Mucosa of gallbladder (tissue), 1 donor: ENCODE data around the gene DYNLRB1. TPM values are rescaled to one million over a fixed set of nuclear protein-coding genes. Genes with fewer than 3 reads are reported as not detected.

Experiments
- DNase-seq: peaks from one replicate; pipeline ENCODE4 v3.0.0-alpha.2; 2020; ENCODE audit warnings: low spot score
- total RNA-seq: library from RNA; stranded (reverse); gene quantifications from one replicate; pipeline ENCODE4 v1.2.1, GENCODE V29; 2021
- donor health status: DM: no; HTN: no; CAD: no.

DYNLRB1 gene
- total RNA-seq, 1 donor from 2014 or later, result 143 TPM

DNA sequence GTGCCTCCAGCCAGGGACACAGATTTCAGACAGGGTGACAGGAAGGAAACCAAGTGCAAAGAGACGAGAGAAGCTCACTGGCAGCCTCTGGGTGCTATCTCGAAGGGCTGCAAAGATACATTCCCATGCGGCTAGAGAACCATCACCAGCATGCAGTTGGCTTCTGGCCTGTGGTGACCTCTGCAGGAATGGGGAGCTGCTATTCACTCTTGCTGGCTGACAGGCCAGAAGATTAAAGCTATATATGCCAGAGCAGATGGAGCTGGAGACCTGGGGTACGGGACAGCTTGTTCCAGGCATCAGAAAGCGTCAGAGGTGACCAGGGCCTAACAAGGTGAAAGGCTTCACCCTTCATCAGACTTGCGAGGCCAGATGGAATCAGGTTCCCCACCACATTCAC lies 62.3 kb downstream of the DYNLRB1 start:
- DNase-seq, result no peak

DNA sequence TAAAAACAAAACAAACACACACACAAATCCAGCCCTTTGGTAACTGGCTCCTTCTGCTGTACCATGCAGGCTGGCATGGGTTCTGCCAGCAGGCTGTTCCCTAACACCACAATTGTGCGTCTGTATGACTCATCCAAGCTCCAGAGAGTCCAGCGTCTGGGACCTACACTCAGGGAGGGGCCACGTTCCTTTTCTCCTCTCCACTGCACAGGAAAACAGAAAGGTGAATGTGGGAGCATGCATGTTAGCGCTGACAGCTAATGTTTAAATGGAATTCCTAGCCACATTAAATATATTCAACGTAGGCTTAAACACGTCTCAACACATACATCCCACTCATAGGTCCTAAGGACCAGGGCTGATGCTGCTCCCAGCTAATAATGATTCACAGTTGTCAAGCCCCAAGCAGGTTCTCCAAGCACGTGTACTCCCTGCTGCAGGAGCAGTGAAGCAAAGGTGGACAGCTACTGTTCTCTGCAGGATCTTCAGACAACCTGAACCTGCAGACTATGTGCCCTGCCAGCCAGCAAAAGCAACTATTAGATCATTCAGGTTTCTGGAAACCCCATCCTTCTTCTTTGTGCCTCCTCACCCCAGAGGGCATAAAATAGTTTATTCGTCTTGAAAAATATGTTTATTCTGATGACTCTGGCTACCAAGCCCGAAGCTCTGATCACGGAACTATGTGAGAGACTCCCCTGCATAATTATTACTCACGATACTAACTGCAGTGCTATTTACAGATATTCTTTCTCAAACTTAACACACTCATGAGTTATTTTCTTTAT lies 63.2 kb downstream of the DYNLRB1 start:
- DNase-seq, result peak; percentile 69

DNA sequence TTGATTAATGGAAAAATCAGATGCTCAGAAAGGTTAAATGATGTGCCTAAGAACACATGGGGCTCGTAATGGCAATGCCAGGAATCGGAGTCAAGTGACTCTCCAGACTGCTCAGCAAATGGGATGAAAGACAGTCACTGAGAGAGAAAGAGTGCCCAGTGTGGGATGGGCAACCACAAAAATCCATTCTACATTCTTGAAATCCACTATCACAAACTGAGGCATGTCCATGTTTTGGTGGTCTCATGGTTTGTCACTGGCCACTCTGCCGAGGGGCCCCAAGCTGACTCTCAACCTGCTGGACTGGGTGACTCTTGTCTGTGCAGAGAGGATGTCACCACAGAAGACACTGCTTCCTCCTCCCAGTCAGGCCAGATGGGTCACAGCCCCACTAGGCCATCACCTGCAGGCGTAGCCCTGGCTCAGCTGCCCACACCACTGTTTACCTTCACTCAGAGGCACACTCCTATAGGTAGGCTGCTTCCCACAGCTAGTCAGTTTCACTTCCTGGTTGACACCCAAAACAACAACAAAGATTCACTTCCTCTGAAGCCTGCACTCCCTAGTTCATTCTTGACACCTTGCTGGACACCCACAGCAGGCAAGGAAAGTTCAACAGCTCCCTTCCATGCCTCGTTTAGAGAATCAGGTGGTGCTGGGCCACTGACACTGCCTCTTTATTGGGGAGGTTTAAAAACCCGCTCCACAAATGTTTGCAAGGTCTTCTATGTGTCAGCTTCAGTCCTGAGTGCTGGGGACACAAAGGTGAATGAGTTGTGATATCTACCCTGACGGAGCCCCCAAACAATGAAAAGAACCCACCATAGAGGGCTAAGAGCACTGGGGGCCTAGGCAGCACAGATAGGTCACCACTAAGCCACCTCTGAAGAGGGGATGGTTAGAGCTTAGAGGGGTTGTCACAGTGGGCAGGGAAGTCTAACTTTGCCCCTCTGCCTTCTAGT lies 64.0 kb downstream of the DYNLRB1 start:
- no peak for DNase-seq

DNA sequence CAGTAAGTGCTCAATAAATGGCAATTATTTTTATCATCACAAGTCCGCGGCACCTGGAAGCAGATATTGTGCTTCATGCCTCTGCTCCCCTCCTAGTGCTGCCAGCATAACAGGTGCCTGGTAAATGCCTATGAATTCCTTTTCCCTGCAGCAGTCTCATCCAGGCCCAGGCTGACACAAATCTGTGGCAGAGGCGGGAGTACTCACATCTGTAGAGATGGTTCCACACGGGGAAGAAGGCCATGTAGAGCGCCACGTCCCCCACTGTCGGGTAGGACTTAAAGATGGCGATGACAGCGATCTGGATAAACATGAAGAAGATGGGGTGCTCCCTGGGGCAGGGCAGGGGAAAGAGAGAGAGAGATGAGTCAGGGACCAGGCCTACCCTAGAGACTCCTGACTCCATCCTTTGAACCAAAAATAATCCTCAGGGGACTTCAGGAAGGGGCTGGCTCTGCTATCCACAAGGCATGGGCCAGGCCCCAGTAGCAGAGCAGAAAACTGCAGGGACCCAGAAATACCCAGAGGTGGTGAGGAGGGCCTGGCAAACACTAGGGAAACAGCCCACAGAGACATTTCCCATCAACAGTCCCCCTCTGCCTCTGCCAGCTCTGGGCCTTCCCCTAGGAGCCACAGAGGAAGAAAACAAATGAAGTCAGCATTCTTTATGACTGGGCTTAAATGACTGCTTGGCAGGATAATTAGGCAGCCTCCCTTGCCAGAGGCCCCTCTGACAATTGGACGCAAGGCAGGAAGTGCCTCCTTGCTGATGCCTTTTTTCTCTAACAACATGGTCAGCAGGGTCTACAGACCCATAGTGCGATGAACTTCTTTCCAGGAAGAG lies 65.3 kb downstream of the DYNLRB1 start:
- DNase-seq, result no peak

DNA sequence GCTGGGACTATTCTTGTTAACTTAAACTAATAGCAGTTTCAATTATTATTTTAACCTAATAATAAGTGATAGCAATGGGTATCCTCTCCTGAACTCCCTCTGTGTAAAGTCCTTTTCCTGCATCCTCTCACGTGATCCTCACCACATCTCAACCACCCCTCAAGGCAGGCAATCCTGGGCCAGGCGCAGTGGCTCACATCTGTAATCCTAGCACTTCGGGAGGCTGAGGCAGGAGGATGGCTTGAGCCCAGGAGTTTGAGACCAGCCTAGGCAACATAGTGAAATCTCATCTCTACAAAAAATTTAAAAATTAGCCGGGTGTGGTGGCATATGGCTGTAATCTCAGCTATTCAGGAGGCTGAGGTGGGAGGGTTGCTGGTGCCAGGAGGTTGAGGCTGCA lies 66.0 kb downstream of the DYNLRB1 start:
- DNase-seq, result no peak

DNA sequence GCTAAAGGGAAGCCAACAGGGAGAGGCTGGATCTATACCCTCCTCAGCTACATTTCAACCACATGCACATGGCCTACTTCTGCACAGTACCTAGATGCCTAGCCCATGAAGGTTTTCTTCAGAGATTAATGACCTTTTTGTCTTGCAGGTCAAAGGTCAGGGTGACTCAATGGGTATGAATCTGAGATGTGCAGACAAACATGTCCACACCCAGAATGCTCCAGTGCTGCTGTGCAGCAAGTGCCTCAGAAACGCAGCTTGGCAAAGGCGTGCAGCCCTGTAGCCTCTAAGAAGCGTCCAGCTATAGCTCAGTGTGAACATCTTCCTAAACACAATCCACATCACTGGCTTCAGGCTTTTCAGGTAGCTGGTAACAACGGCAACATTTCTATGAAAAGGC lies 66.7 kb downstream of the DYNLRB1 start:
- DNase-seq, result no peak

DNA sequence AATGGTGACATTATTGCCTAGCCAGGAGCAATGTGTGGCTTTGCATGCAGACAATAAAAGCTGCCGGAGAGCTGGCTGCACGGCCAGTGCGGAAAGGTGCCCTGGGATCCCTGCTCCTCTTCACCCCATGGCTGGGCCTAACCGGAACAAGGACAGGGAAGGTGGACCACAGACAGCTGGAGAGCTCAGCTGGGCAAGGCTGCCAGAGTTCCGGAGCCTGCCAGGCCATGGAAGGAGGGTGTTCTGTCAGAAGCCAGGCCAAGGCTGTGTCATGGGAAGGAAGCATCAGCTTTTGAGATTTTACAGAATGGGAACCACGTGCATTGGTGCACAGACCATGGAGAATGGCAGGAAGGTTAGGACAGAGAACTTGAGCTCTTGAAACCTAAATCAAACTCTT lies 67.3 kb downstream of the DYNLRB1 start:
- DNase-seq, result no peak

DNA sequence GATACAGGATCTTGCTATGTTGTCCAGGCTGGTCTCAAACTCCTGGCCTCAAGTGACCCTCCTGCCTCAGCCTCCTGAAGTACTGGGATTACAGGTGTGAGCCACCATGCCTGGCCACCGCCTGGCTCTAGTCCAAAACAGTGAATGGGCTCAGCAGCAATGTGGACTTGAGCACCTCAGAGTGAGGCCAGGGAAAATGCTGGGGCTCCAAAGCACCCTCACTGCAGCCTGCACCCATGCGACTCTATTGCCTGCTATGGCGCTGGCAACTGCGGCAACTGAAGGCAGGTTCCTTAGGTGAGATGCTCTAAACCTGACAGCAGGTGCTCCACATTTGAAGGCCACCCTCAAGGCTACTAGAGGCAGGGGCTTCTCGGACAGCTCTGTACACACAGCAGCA lies 68.8 kb downstream of the DYNLRB1 start:
- DNase-seq, result no peak

DNA sequence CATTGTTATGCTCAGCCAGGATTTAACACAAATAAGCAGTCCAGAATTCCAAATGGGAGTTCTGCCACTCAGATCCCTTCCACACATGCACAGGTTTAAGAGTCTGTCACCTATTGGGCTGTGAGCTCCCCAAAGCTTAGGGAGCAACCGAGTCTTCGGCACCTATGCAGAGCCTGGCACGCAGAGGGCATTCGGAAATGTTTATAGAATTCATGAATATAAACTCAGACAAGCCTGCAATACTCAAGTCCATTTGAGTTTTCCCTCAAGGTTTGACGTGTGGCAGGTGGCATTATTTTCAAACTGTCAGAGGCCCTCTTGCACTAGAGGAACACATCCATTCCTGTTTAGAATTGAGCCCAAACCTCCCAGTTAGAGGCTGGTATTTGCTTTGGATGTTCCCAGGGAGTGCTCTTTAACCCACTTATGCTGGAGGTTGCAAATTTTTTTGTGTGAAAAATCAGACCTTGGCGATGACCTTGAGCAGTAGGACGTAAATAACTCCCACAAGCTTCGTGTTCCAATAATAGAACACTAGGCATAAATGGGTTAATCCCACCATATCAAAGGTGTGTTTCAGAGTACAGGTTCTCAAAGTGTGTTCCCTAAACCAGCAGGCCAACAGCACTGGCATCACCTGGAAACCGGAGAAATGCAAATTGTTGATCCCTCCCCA lies 70.4 kb downstream of the DYNLRB1 start:
- no peak for DNase-seq

Other genes with a start within 250 kb of the DYNLRB1 start
- gene AHCY, start 213.1 kb upstream of the DYNLRB1 start, total RNA-seq, result 70.9 TPM
- 46.2 TPM for gene ITCH, start 153.1 kb upstream of the DYNLRB1 start, total RNA-seq
- 94.4 TPM for gene MAP1LC3A, start 42.3 kb downstream of the DYNLRB1 start, total RNA-seq
- gene PIGU, start 160.7 kb downstream of the DYNLRB1 start, total RNA-seq, result 19.1 TPM
- 59.1 TPM for gene TP53INP2, start 187.9 kb downstream of the DYNLRB1 start, total RNA-seq